ENCODE measurements around the gene GRID2IP.

The GRID2IP gene

GRCh38 chr7:6559896-6560295, 8.6 kb upstream of the GRID2IP start:
- DNase-seq = no peak

GRCh38 chr7:6558837-6559236, 7.6 kb upstream of the GRID2IP start:
- DNase-seq = no peak

- DNase-seq = no peak
Measured at GRCh38 chr7:6556196-6556595, 4.9 kb upstream of the GRID2IP start.

- DNase-seq = no peak
Measured at GRCh38 chr7:6554848-6555247, 3.6 kb upstream of the GRID2IP start.

GRCh38 chr7:6553448-6554044, 2.3 kb upstream of the GRID2IP start:
- no peak for DNase-seq

GRCh38 chr7:6547400-6547799, 3.9 kb downstream of the GRID2IP start:
- no peak for DNase-seq

- no peak for DNase-seq
Measured at GRCh38 chr7:6546498-6547251, 4.6 kb downstream of the GRID2IP start.

- DNase-seq = no peak
Measured at GRCh38 chr7:6545398-6546126, 5.7 kb downstream of the GRID2IP start.

GRCh38 chr7:6542368-6542767, 8.9 kb downstream of the GRID2IP start:
- no peak for DNase-seq

- no peak for DNase-seq
Measured at GRCh38 chr7:6536262-6537260, 14.7 kb downstream of the GRID2IP start.

- DNase-seq = no peak
Measured at GRCh38 chr7:6533893-6534495, 17.3 kb downstream of the GRID2IP start.

GRCh38 chr7:6532516-6532915, 18.7 kb downstream of the GRID2IP start:
- no peak for DNase-seq

- no peak for DNase-seq
Measured at GRCh38 chr7:6531492-6532279, 19.6 kb downstream of the GRID2IP start.

GRCh38 chr7:6530626-6531491, 20.4 kb downstream of the GRID2IP start:
- peak; percentile 51 for DNase-seq

- DNase-seq = no peak
Measured at GRCh38 chr7:6529643-6530042, 21.6 kb downstream of the GRID2IP start.

GRCh38 chr7:6528401-6529130, 22.7 kb downstream of the GRID2IP start:
- DNase-seq = no peak

- no peak for DNase-seq
Measured at GRCh38 chr7:6526997-6527378, 24.3 kb downstream of the GRID2IP start.

GRCh38 chr7:6520163-6520981, 30.9 kb downstream of the GRID2IP start:
- no peak for DNase-seq

Data from activated CD4-positive, CD25-positive, alpha-beta regulatory T cell treated with anti-CD3 and anti-CD28 coated beads, Interleukin-2, amount 50 U/mL, for 72 hours (primary cell).